B cell (primary cell): Measurements from ENCODE around the gene FGFR2.

Experiments
- CTCF ChIP-seq: fragments of 200-600 bp; IDR thresholded peaks from one replicate; pipeline ENCODE4 v1.8.0; 2022; ENCODE audit warnings: antibody characterized with exemption, mild to moderate bottlenecking
- EZH2 ChIP-seq: IDR thresholded peaks from 2 replicates; pipeline ENCODE4 v1.6.1; 2012; ENCODE audit warnings: borderline replicate concordance, low read depth, mild to moderate bottlenecking, moderate library complexity, low read length; ENCODE audit not compliant: insufficient read depth, poor library complexity, severe bottlenecking

- TF ChIP-seq EZH2: no peak
- TF ChIP-seq CTCF: no peak
These were observed 39.2 kb upstream of the FGFR2 start for GRCh38 chr10:121637437-121637836.
